Left hindlimb (tissue), 1 donor: ENCODE results near the gene PAXX.

ENCODE experiments used
- DNase-seq: peaks from one replicate; pipeline ENCODE4 v3.0.0-alpha.2; 2018

PAXX gene

DNA sequence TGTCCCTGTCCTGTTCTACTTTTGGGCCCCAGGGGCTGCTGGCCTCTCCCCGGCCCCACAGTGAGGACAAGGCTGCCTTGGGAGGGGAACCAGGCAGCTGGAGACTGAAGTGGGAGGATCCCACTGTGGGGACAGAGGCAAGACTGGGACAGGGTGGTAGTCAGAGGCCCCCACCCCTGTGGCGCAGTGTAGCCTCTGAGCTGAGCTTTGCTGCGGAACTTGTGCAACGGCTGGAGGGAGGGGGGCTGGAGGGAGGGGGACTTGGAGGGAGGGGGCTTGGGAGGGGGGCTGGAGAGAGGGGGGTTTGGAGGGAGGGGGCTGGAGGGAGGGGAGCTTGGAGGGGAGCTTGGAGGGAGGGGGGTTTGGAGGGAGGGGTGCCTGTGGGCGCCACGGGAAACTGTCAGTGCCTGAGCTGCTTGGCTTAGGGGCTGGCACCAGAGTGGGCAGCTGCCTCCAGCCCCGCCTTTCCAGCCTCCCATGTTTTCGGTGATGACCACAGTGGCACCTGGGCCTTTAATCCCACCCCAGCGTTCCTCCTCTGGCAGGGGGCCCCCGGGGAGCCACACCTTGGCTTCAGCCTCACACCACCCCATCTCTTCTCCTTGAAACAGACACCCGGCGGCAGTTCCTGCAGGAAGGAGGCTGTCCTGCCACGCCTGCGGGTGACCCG is 42.0 kb downstream of the PAXX start:
- no peak for DNase-seq

DNA sequence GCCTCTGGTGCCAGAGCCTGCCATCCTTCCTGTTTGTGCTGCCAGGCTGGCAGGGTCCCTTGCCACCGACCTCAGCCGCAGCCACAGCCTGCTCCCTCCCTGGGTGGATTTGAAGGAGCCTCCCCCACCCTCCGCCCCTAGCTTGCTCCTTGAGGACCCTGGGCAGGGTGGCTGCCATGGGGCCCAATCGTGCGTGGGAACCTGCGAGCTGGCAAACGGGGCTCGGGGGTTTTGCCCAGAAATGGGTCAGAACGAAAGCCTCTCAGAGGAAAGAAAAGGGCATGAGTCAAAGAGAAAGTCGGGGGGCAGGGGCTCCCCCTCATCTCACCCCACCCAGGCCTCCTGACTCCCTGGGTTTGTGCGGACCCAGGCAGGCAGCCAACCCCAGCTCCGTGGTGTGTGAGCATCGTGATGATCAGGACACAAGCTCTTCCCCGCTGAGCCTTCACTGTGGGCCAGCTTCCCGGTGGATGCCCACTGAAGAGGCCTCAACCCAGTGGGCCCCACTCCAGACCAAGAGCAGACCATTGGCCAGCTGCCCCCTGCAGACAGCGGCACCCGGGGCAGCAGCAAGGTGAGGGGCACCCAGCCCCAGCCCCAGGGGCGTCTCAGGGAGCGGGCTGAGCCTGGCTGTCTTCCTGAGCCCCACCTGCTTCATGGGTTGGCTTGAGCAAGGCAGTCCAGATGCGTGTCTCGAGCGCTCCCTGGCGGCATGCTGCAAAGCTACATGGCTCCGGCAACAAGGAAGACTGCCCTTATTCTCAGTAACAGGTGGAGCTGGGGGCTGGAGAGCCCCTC is 42.7 kb downstream of the PAXX start:
- DNase-seq = peak; percentile 88

DNA sequence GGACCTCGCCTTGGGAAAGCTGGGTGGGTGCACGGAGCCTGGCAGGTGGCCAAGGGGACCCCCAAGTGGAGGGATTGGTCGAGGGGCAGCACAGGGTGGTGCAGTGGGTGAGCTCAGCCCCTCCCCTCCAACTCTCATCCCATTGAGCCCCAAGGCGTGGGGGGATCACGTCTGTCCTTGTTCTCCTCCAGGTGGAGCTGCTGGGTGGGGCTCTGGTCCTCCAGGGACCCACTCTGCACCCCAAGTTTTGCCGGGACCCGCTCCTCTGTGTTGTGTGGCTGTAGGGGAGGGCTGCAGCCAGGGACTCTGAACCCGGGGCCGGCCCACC is 43.2 kb downstream of the PAXX start:
- no peak for DNase-seq

DNA sequence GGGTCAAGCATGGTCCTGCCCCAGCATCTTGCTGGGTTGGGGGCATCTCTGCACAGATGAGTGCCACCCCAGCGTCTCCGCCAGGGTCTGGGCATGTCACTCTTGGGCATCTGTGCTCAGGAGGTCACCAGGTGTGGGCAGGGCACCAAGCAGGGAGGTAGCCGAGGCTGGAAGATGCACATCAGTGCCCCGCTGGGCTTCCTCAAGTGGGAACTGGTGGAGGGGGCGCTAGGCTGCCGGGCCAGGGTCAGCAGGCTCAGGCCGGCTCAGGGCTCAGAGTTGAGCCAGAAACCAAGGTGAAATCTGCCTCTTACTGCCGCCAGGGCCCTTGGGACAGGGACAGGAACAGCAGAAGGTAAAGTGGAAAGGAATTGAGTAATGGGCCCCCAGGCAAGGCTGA is 43.7 kb downstream of the PAXX start:
- no peak for DNase-seq

DNA sequence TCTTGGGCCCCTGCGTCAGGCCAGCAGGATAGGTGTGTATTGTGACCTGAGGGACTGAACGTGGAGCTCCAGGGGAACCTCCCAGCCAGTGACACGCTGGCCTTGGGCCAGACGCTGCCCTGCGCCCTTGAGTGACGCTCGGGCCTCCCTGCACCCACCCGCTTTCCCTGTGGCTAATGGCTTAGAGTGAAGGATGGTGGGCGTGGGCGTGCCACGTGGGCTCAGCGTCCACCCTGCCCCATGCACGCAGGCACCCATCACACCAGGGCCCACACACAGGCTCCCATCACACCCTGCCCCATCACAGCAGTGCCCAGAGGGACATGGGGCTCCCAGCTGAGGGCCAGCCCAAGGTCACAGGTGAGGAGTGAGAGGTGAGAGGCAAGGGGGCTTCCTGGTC is 44.8 kb downstream of the PAXX start:
- DNase-seq = no peak

DNA sequence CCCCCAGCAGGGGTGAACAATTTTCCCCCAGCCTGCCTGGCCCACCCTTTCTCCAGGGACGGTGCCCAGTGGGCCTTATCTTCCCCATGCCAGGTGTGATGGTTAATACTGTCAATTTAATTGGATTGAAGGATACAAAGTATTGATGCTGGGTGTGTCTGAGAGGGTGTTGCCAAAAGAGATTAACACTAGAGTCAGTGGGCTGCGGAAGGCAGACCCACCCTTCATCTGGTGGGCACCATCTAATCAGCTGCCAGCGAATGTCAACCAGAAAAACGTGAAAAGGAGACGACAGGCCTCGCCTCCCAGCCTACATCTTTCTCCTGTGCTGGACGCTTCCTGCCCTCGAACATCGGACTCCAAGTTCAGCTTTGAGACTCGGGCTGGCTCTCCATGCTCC is 45.3 kb downstream of the PAXX start:
- DNase-seq = no peak

DNA sequence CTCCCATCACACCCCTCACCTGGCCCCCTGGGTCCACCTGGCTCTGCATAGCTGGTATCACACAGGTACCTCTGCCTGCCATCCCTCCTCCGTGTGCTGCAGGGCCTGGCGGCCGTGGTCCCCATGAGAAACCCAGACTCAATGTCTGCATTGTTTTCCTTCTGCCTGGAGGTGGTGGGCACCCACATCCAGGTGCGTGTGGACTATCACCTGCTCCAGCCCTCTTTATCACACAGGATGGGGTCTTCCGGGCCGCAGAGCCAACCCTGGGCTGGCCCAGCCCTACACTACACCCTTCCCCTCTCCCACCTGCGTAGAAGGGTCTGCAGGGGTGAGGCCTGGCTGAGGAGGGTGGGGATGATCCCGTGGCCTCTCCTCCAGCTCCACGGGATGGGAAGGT is 46.7 kb downstream of the PAXX start:
- DNase-seq = no peak

DNA sequence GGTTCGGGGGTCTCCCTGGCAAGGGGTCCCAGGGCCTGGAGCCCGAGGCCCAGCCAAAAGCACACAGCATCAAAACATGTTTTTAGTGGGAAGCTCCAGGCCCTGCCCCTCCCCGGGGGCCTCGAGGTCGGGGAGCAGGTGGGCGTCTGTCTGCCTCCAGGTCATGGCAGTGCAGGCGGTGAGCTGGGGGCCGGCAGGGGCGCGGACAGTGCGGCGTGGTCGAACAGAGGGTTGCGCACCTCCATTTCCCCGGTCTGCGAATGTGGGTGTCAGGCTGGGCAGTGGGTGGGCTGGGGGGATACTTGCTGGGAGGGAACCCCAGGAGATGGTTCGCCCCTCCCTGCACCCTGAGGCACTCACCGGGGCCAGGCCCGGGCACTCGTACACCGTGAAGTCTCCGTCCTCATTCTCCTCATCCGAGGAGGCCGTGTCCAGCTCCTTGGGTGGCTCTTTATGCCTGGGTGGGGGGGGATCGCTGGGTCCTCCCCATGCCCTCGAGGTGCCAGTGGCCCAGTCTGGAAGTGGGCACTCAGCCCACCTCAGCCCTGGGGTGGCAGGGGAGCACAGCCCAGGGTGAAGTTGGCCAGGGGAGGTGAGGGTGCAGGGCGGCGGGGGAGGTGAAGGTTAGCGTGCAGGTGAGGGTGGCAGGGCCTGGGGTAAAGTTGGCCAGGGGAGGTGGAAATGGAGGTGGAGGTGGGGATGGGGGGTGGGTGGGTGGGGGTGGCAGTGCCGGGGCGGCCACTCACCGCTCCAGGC is 47.6 kb downstream of the PAXX start:
- DNase-seq = no peak

DNA sequence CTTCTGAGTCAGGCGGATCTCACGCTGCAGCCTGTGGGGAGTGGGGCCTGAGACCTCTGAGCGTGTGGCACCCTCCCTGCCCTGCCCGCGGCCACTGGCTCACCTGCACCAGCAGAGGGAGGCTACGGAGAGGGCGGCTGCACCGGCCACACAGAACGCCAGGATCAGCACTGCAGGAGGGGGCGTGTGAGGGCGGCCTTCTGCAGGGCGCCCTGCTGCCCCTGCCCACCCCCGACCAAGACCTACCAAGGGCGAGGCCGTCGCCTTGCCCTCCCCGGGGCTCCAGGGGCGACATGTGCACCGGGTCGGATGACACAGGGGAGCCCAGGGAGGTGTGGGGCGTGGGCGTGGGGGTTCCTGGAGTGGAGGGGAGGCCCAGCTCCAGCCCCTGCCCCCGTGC is 48.3 kb downstream of the PAXX start:
- DNase-seq = no peak

DNA sequence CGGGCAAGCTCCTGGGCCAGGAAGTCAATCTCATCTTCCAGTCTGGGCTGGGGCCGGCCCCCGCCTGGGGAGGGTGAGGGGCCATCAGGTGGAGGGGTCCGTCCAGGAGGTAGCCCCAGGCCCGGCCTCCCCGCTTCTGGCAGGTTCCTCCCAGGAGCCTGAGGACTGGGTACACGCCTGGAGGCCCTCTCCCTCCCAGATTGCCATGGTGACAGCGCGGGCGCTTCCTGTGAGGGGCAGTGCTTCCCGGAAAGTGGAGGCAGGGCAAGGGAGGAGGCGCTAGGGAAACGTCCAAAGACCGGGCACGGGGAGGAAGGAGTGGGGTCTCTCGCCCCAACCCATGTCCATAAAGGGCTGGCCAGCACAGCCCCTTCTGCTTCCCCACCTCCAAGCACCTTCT is 48.9 kb downstream of the PAXX start:
- DNase-seq = no peak

DNA sequence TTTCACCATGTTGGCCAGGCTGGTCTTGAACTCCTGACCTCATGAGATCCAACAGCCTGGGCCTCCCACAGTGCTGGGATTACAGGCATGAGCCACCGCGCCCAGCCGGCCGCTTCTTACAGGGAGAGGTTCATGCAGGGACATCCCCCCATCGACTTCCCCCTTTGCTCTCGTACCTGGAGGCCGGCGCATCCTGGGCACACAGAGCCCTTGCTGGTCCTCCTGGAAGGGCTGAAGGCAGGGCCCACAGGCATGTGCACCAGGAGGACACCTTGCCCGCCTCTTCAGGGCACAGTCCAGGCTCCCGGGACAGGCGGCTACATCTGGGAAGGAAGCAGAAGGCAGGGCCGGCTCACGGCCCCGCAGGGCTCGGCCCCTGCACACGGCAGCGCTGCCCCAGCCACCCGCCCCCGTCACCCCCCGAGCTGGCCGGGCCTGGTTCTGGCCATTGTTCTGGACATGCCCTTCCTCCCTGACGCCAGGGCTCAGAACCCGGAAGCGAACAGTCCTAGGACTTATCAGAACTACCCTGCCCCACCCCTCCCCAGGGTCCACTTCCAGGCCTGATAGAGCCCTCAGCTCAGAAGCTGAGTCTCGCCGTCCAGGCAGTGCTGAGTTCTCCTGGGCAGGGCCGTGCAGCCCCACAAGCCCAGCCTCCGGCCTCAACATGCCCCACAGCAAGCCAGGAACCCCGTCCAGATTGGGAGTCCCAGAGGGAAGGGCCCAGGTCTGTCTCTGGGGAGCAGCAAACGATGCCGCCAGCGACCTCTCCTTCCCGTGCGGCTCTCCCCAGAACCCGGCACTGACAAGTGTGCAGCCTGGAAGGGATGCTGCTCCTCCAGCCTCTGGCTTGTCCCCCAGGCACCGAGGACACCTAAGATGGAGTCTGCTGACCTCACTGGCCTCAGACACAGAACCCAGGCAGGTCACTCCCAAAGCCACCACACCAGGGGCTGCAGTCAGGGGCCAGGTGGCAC is 50.8 kb downstream of the PAXX start:
- DNase-seq = no peak
